ENCODE results near the gene ESPN.

ESPN gene, protein sequence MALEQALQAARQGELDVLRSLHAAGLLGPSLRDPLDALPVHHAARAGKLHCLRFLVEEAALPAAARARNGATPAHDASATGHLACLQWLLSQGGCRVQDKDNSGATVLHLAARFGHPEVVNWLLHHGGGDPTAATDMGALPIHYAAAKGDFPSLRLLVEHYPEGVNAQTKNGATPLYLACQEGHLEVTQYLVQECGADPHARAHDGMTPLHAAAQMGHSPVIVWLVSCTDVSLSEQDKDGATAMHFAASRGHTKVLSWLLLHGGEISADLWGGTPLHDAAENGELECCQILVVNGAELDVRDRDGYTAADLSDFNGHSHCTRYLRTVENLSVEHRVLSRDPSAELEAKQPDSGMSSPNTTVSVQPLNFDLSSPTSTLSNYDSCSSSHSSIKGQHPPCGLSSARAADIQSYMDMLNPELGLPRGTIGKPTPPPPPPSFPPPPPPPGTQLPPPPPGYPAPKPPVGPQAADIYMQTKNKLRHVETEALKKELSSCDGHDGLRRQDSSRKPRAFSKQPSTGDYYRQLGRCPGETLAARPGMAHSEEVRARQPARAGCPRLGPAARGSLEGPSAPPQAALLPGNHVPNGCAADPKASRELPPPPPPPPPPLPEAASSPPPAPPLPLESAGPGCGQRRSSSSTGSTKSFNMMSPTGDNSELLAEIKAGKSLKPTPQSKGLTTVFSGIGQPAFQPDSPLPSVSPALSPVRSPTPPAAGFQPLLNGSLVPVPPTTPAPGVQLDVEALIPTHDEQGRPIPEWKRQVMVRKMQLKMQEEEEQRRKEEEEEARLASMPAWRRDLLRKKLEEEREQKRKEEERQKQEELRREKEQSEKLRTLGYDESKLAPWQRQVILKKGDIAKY

GRCh38 chr1:6424619-6425593, at the start of gene ESPN:
TSS of gene ESPN (plus strand) at chr1:6424776. CDS start at chr1:6424956, 180 bp downstream.
- no peak within 1 kb of the TSS for H3K4me2 ChIP-seq (ENCODE audit: low read depth, low read length, poor library complexity, severe bottlenecking)
- no peaks in the 10 kb centered on the region for H3K9me2 ChIP-seq (replicated peaks; ENCODE audit: low read depth, low read length)
- H3K4me3 ChIP-seq (ENCODE audit: low read length, poor library complexity, severe bottlenecking): no peak within 1 kb of the TSS

DNA sequence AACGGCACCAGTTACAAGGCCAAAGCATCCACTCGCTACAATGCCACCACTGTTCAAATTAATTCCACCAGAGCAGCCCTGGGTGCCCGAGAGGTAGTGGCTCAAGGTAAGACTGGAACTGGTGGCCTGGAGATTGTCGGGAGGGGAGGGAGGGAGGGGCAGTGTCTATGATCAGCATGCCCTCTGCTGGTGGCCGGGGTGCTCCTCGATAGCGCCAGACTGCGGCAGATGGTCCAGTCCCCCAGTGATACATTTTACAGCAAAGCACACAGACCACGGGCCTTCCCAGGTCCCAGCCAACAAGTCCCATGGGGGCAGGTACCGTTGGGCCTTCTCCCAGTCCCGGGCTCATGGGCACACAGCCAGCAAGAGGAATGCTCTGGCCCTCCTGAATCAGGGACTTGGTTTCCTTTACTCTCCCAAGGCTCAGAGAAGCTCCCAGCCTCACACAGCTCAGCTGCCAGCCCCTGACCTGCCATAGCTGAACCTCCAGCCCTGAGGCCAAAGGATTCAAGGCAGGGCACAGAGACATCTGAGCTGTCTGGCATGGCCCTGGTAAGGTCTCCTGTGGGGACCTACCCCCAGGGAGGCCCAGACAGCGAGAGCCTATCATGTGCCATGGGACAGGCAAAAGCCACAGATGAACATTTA, 46.4 kb upstream of the ESPN start:
- Histone ChIP-seq H3K9me3 (ENCODE audit: insufficient read depth, low read depth, low read length) (no peaks in the 10 kb centered on the region), H3K79me2 (ENCODE audit: insufficient read depth, low read length) (peaks cover 58% of the 10 kb centered on the region), H3K9me2 (replicated peaks; ENCODE audit: low read depth, low read length) (no peaks in the 10 kb centered on the region), H3K4me3 (ENCODE audit: low read length, poor library complexity, severe bottlenecking) (no peak overlapping the region), H3K9ac (ENCODE audit: low read depth, low read length, poor library complexity, severe bottlenecking) (no peak overlapping the region), H3K27me3 (ENCODE audit: insufficient read depth, low read length, poor library complexity, severe bottlenecking) (no peaks in the 10 kb centered on the region), H3K4me1 (ENCODE audit: insufficient read depth, low read length, poor library complexity, severe bottlenecking) (peaks cover 2% of the 10 kb centered on the region), H2AFZ (ENCODE audit: low read length) (no peak overlapping the region), H3K36me3 (ENCODE audit: insufficient read depth, low read length) (no peaks in the 10 kb centered on the region), H4K20me1 (ENCODE audit: insufficient read depth, low read length, poor library complexity, severe bottlenecking) (peaks cover 6% of the 10 kb centered on the region), H3F3A (ENCODE audit: low read depth) (no peaks in the 10 kb centered on the region), H3K4me2 (ENCODE audit: low read depth, low read length, poor library complexity, severe bottlenecking) (no peak overlapping the region)
- no peak for TF ChIP-seq EZH2phosphoT487 (IDR thresholded peaks at IDR 0.05; ENCODE audit: borderline replicate concordance)
- TF ChIP-seq, protein P1, sequence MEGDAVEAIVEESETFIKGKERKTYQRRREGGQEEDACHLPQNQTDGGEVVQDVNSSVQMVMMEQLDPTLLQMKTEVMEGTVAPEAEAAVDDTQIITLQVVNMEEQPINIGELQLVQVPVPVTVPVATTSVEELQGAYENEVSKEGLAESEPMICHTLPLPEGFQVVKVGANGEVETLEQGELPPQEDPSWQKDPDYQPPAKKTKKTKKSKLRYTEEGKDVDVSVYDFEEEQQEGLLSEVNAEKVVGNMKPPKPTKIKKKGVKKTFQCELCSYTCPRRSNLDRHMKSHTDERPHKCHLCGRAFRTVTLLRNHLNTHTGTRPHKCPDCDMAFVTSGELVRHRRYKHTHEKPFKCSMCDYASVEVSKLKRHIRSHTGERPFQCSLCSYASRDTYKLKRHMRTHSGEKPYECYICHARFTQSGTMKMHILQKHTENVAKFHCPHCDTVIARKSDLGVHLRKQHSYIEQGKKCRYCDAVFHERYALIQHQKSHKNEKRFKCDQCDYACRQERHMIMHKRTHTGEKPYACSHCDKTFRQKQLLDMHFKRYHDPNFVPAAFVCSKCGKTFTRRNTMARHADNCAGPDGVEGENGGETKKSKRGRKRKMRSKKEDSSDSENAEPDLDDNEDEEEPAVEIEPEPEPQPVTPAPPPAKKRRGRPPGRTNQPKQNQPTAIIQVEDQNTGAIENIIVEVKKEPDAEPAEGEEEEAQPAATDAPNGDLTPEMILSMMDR (conservative IDR thresholded peaks at IDR 0.05; ENCODE audit: low read length): peak; percentile 42; the same call in 1 of the 2 replicates

More at GRCh38 chr1:6424619-6425593, at the start of gene ESPN:
- no peaks in the 10 kb centered on the region for H4K20me1 ChIP-seq (ENCODE audit: insufficient read depth, low read length, poor library complexity, severe bottlenecking)
- H3K9ac ChIP-seq (ENCODE audit: low read depth, low read length, poor library complexity, severe bottlenecking): no peak within 1 kb of the TSS
- peak within 1 kb of the TSS; percentile 57; the same call in 1 of the 2 replicates for H2AFZ ChIP-seq (ENCODE audit: low read length)
- no peaks in the 10 kb centered on the region for H3K36me3 ChIP-seq (ENCODE audit: insufficient read depth, low read length)
- no peaks in the 10 kb centered on the region for H3F3A ChIP-seq (ENCODE audit: low read depth)
- H3K9me3 ChIP-seq (ENCODE audit: insufficient read depth, low read depth, low read length): no peaks in the 10 kb centered on the region
- H3K4me1 ChIP-seq (ENCODE audit: insufficient read depth, low read length, poor library complexity, severe bottlenecking): no peaks in the 10 kb centered on the region
- H3K79me2 ChIP-seq (ENCODE audit: insufficient read depth, low read length): no peaks in the 10 kb centered on the region
- H3K27me3 ChIP-seq (ENCODE audit: insufficient read depth, low read length, poor library complexity, severe bottlenecking): no peaks in the 10 kb centered on the region
- TF ChIP-seq, protein P1 (conservative IDR thresholded peaks at IDR 0.05; ENCODE audit: low read length): no peak
- no peak for TF ChIP-seq EZH2phosphoT487 (IDR thresholded peaks at IDR 0.05; ENCODE audit: borderline replicate concordance)

Measured in Loucy (cell line).